WTC11 (cell line): ENCODE measurements around the gene LRRC61. TPM values are rescaled to one million over a fixed set of nuclear protein-coding genes. Genes with fewer than 3 reads are reported as not detected.

Source experiments
- ATAC-seq: fragments of 200-7000 bp; cut with Tn5 transposase; 2 replicates; pipeline ENCODE4 v1.10.0; 2021; ENCODE audit warnings: mild to moderate bottlenecking, moderate library complexity
- CTCF ChIA-PET: fragments of 300-600 bp; sonication (Branson Sonifier 250); formaldehyde crosslinking; loops from one replicate; lab custom pipeline; 2021; ENCODE audit warnings: antibody characterized with exemption; lab: Charles Lee
- POLR2A ChIA-PET: fragments of 350-600 bp; sonication (Branson Sonifier 250); formaldehyde crosslinking; loops from one replicate; lab custom pipeline; 2021; ENCODE audit warnings: antibody characterized with exemption; lab: Charles Lee
- DNase-seq: peaks from one replicate; pipeline ENCODE4 v3.0.0; 2021; ENCODE audit warnings: low spot score
- H3K27ac Mint-ChIP-seq: 2 replicates; pipeline ENCODE4 v1.8.0; 2021; ENCODE audit warnings: mixed read lengths
- H3K27me3 Mint-ChIP-seq: 2 replicates; pipeline ENCODE4 v1.8.0; 2021; ENCODE audit warnings: low read depth, mild to moderate bottlenecking, moderate library complexity, mixed read lengths
- H3K36me3 Mint-ChIP-seq: 2 replicates; pipeline ENCODE4 v1.8.0; 2021; ENCODE audit warnings: mixed read lengths
- H3K4me1 Mint-ChIP-seq: 2 replicates; pipeline ENCODE4 v1.8.0; 2022; ENCODE audit warnings: mixed read lengths
- H3K4me3 Mint-ChIP-seq: 2 replicates; pipeline ENCODE4 v1.8.0; 2021; ENCODE audit warnings: mild to moderate bottlenecking, moderate library complexity, mixed read lengths
- H3K9me3 Mint-ChIP-seq: 2 replicates; pipeline ENCODE4 v1.8.0; 2021; ENCODE audit warnings: mixed read lengths
- AFF4 ChIP-seq: sonication (generic); formaldehyde crosslinking; IDR thresholded peaks from 2 replicates; pipeline ENCODE4 v1.8.1; 2023; ENCODE audit warnings: mild to moderate bottlenecking, missing genetic modification reagents, borderline replicate concordance
- ARID4B ChIP-seq: sonication (generic); formaldehyde crosslinking; IDR thresholded peaks from 2 replicates; pipeline ENCODE4 v1.8.0; 2023; ENCODE audit warnings: missing genetic modification reagents, mild to moderate bottlenecking, borderline replicate concordance
- ATF1 ChIP-seq: sonication (generic); formaldehyde crosslinking; IDR thresholded peaks from 2 replicates; pipeline ENCODE4 v1.8.1; 2023; ENCODE audit warnings: mild to moderate bottlenecking, moderate library complexity, missing genetic modification reagents
- CDX4 ChIP-seq: fragments of 250-450 bp; sonication (Bioruptor Pico); IDR thresholded peaks from 2 replicates; pipeline ENCODE4 v1.9.0; 2021; ENCODE audit warnings: moderate library complexity, mild to moderate bottlenecking, inconsistent platforms, borderline replicate concordance
- E2F1 ChIP-seq: sonication (generic); formaldehyde crosslinking; IDR thresholded peaks from 2 replicates; pipeline ENCODE4 v1.8.0; 2022; ENCODE audit warnings: mild to moderate bottlenecking, missing genetic modification reagents
- HMGA2 ChIP-seq: fragments of 250-450 bp; sonication (Bioruptor Pico); IDR thresholded peaks from 2 replicates; pipeline ENCODE4 v1.4.0; 2021; ENCODE audit warnings: mild to moderate bottlenecking, moderate library complexity
- NFE2L1 ChIP-seq: sonication (generic); formaldehyde crosslinking; IDR thresholded peaks from 2 replicates; pipeline ENCODE4 v1.8.1; 2023; ENCODE audit warnings: missing genetic modification reagents
- NFYB ChIP-seq: sonication (generic); formaldehyde crosslinking; conservative IDR thresholded peaks from 2 replicates; pipeline ENCODE4 v1.8.0; 2022; ENCODE audit warnings: low read depth, missing genetic modification reagents
- TCF7 ChIP-seq: sonication (generic); formaldehyde crosslinking; IDR thresholded peaks from 2 replicates; pipeline ENCODE4 v1.8.0; 2022; ENCODE audit warnings: mild to moderate bottlenecking, low read depth, missing genetic modification reagents, moderate library complexity
- ZBTB21 ChIP-seq: sonication (generic); formaldehyde crosslinking; IDR thresholded peaks from 2 replicates; pipeline ENCODE4 v1.8.1; 2023; ENCODE audit warnings: mild to moderate bottlenecking, missing genetic modification reagents, borderline replicate concordance
- ZBTB43 ChIP-seq: sonication (generic); formaldehyde crosslinking; IDR thresholded peaks from 2 replicates; pipeline ENCODE4 v1.8.1; 2023; ENCODE audit warnings: mild to moderate bottlenecking, missing genetic modification reagents
- ZNF232 ChIP-seq: sonication (generic); formaldehyde crosslinking; IDR thresholded peaks from 2 replicates; pipeline ENCODE4 v1.8.0; 2022; ENCODE audit warnings: mild to moderate bottlenecking, missing genetic modification reagents
- ZNF512 ChIP-seq: sonication (generic); formaldehyde crosslinking; IDR thresholded peaks from 2 replicates; pipeline ENCODE4 v1.8.1; 2022; ENCODE audit warnings: missing genetic modification reagents, borderline replicate concordance
- total RNA-seq: library from RNA; stranded (reverse); gene quantifications from 3 replicates; pipeline ENCODE4 v1.2.3, GENCODE V29; 2021

LRRC61 gene
- total RNA-seq, 1 experiment from 2014 or later: 27.7 TPM

GRCh38 chr7:150382123-150382843, 59.1 kb downstream of the LRRC61 start:
- peak overlapping the region; percentile 96 for H3K27ac Mint-ChIP-seq
- peaks cover 79% of the 10 kb centered on the region for H3K4me1 Mint-ChIP-seq
- H3K27me3 Mint-ChIP-seq: no peaks in the 10 kb centered on the region
- CTCF ChIA-PET: interaction anchor here (0.6 to 5.1 kb wide), 2 partner anchors 20 to 48 kb away, joined by 3 to 33 read pairs; no protein-coding TSS in a partner anchor
- DNase-seq (peak; percentile 14), ATAC-seq (no peak)
- H3K36me3 Mint-ChIP-seq: peaks cover 12% of the 10 kb centered on the region
- TF ChIP-seq CDX4 (no peak), ARID4B (CRISPR knock-in tag) (peak; percentile 47; the same call in 1 of the 2 replicates)
- H3K4me3 Mint-ChIP-seq: peak overlapping the region; percentile 47
- POLR2A ChIA-PET: interaction anchor here (0.6 to 1.5 kb wide), 2 partner anchors 52 to 699 kb away, joined by 3 to 6 read pairs; partner anchors contain the start of gene FASTK
- H3K9me3 Mint-ChIP-seq: no peaks in the 10 kb centered on the region

GRCh38 chr7:150382844-150383225, 59.7 kb downstream of the LRRC61 start:
- H3K27me3 Mint-ChIP-seq: no peaks in the 10 kb centered on the region
- peaks cover 12% of the 10 kb centered on the region for H3K36me3 Mint-ChIP-seq
- POLR2A ChIA-PET: interaction anchor here (1.4 to 1.5 kb wide), 2 partner anchors 14 to 53 kb away, joined by 6 to 26 read pairs; partner anchors contain the start of gene REPIN1
- ATAC-seq (no peak), DNase-seq (no peak)
- CTCF ChIA-PET: interaction anchor here (1.2 to 5.1 kb wide), 2 partner anchors 20 to 48 kb away, joined by 4 to 33 read pairs; no protein-coding TSS in a partner anchor
- peaks cover 77% of the 10 kb centered on the region for H3K4me1 Mint-ChIP-seq
- H3K27ac Mint-ChIP-seq: peak overlapping the region; percentile 96
- H3K9me3 Mint-ChIP-seq: no peaks in the 10 kb centered on the region
- H3K4me3 Mint-ChIP-seq: peak overlapping the region; percentile 47
- no peak for TF ChIP-seq NFYB (CRISPR knock-in tag)
- TF ChIP-seq AFF4: no peak
- no peak for TF ChIP-seq ZNF512 (CRISPR knock-in tag)
- no peak for TF ChIP-seq ARID4B (CRISPR knock-in tag)
- TF ChIP-seq E2F1: no peak
- no peak for TF ChIP-seq HMGA2 (CRISPR knock-in tag)
- no peak for TF ChIP-seq ZNF232
- no peak for TF ChIP-seq ATF1 (CRISPR knock-in tag)
- no peak for TF ChIP-seq TCF7
- TF ChIP-seq NFE2L1 (CRISPR knock-in tag): no peak
- TF ChIP-seq ZBTB21 (CRISPR knock-in tag): no peak
- no peak for TF ChIP-seq ZBTB43 (CRISPR knock-in tag)
